HG03066 (cell line): ENCODE data around the gene TK1.

Source experiments
- ATAC-seq: cut with Tn5 transposase; IDR thresholded peaks from one replicate; pipeline ENCODE4 v1.9.1; 2021; ENCODE audit warnings: low read depth; ENCODE audit not compliant: unreplicated experiment

The TK1 gene

DNA sequence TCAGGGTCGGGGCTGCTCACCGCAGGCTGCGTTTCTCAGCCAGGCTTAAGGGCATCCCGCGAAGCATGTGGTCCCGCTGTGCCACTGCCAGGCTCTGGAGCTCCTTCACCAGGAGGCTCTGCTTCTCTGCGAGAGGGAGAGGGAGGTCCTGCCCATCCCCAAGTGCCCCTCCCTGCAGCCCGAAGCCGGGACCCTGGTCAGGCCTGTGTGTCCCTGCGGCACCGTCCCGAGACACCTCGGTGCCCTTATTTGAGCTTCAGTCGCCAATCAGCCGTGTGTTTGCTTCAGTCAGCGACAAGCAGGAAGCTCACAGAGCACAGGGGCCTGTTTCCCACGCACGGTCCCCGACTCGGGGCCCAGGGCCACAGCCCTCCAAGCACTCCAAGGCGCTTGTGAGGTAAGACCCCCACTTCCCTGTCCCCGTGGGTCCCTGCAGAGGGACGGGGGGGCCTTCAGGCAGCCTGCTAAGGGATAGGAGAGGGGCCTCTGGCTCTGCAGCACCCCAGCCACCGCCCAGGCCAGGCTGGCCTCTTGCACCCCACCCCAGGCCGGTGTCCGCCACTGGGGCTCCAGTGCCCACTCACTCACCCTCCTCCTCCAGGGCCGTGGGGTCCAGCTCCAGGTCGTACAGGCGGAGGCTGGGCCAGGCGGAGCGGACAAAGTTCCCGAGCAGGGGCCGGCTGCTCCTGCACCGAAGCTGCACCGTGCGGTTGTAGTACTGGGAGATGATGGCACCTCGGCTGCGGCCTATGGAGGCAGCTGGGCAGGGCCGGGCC, 61.5 kb downstream of the TK1 start:
- no peak for ATAC-seq

DNA sequence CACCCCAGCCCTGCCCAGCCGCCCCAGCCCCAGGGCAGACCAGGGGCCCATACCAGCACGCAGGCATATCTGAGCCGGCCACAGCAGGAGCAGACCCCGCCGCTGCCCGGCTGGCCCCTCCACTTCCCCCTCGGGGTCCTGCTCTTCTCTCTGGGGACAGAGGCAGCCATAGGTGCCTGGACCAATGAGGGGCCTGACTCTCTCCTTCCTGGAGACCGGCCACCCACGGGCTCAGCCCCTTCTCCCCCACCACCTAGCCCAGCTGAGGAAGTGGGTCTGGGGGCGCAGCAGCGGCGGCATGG, 62.1 kb downstream of the TK1 start:
- ATAC-seq, result no peak
